H9 (cell line): ENCODE data around the gene MTFP1. TPM values are rescaled to one million over a fixed set of nuclear protein-coding genes. Genes with fewer than 3 reads are reported as not detected.

Experiments
- DNase-seq: peaks from one replicate; pipeline ENCODE4 v3.0.0-alpha.2; 2017
- H2AFZ ChIP-seq: one replicate; pipeline ENCODE4 v1.6.1; 2013; ENCODE audit warnings: mild to moderate bottlenecking, low read length, control low read depth, moderate library complexity
- H2AK5ac ChIP-seq: 2 replicates; pipeline ENCODE4 v1.6.1; 2013; ENCODE audit warnings: low read length, control low read depth, mixed read lengths; ENCODE audit not compliant: insufficient read length
- H2BK120ac ChIP-seq: one replicate; pipeline ENCODE4 v1.6.1; 2013; ENCODE audit warnings: low read depth, mild to moderate bottlenecking, low read length, control low read depth, inconsistent platforms; ENCODE audit not compliant: poor library complexity, severe bottlenecking
- H2BK12ac ChIP-seq: 2 replicates; pipeline ENCODE4 v1.6.1; 2013; ENCODE audit warnings: low read length, control low read depth, mixed read lengths, low read depth; ENCODE audit not compliant: insufficient read length
- H2BK15ac ChIP-seq: 2 replicates; pipeline ENCODE4 v1.6.1; 2013; ENCODE audit warnings: low read depth, low read length, control low read depth
- H2BK20ac ChIP-seq: one replicate; pipeline ENCODE4 v1.6.1; 2013; ENCODE audit warnings: low read depth, mild to moderate bottlenecking, low read length, control low read depth, inconsistent platforms; ENCODE audit not compliant: poor library complexity, severe bottlenecking
- H2BK5ac ChIP-seq: 2 replicates; pipeline ENCODE4 v1.6.1; 2013; ENCODE audit warnings: low read length, control low read depth, mixed read lengths; ENCODE audit not compliant: insufficient read length
- H3K14ac ChIP-seq: 2 replicates; pipeline ENCODE4 v1.6.1; 2013; ENCODE audit warnings: low read length, control low read depth; ENCODE audit not compliant: insufficient read depth
- H3K18ac ChIP-seq: 2 replicates; pipeline ENCODE4 v1.6.1; 2013; ENCODE audit warnings: low read depth, mild to moderate bottlenecking, mixed read lengths, low read length, control low read depth; ENCODE audit not compliant: insufficient read length
- H3K23ac ChIP-seq: 2 replicates; pipeline ENCODE4 v1.6.1; 2013; ENCODE audit warnings: low read length, control low read depth, mixed read lengths, low read depth; ENCODE audit not compliant: insufficient read length
- H3K23me2 ChIP-seq: 2 replicates; pipeline ENCODE4 v1.6.1; 2013; ENCODE audit warnings: low read depth, mild to moderate bottlenecking, mixed read lengths, low read length, control low read depth; ENCODE audit not compliant: insufficient read length, poor library complexity, severe bottlenecking
- H3K27ac ChIP-seq: 2 replicates; pipeline ENCODE4 v1.5.1; 2013; ENCODE audit warnings: low read length, control low read depth, mixed read lengths, low read depth; ENCODE audit not compliant: insufficient read length
- H3K27me3 ChIP-seq: 2 replicates; pipeline ENCODE4 v1.6.1; 2013; ENCODE audit warnings: low read length, control low read depth, inconsistent platforms; ENCODE audit not compliant: insufficient read depth
- H3K4ac ChIP-seq: 2 replicates; pipeline ENCODE4 v1.6.1; 2013; ENCODE audit warnings: low read depth, mild to moderate bottlenecking, control low read depth, inconsistent platforms, low read length, moderate library complexity
- H3K4me1 ChIP-seq: 2 replicates; pipeline ENCODE4 v1.6.1; 2013; ENCODE audit warnings: low read length, control low read depth, inconsistent platforms; ENCODE audit not compliant: insufficient read depth
- H3K4me2 ChIP-seq: 2 replicates; pipeline ENCODE4 v1.6.1; 2013; ENCODE audit warnings: low read length, control low read depth, mixed read lengths; ENCODE audit not compliant: insufficient read length, insufficient read depth
- H3K56ac ChIP-seq: 2 replicates; pipeline ENCODE4 v1.6.1; 2013; ENCODE audit warnings: low read depth, mild to moderate bottlenecking, mixed read lengths, low read length, control low read depth; ENCODE audit not compliant: insufficient read length
- H3K79me1 ChIP-seq: 2 replicates; pipeline ENCODE4 v1.6.1; 2013; ENCODE audit warnings: low read depth, mild to moderate bottlenecking, moderate library complexity, low read length, control low read depth, inconsistent platforms; ENCODE audit not compliant: insufficient read depth, poor library complexity, severe bottlenecking
- H3K79me2 ChIP-seq: 2 replicates; pipeline ENCODE4 v1.6.1; 2013; ENCODE audit warnings: low read length, control low read depth, inconsistent platforms; ENCODE audit not compliant: insufficient read depth
- H3K9ac ChIP-seq: 2 replicates; pipeline ENCODE4 v1.6.1; 2013; ENCODE audit warnings: low read length, control low read depth, mixed read lengths; ENCODE audit not compliant: insufficient read length; ENCODE audit errors: extremely low read depth
- H3K9me3 ChIP-seq: one replicate; pipeline ENCODE4 v1.6.1; 2013; ENCODE audit warnings: low read depth, low read length, inconsistent platforms; ENCODE audit not compliant: control insufficient read depth
- H3T11ph ChIP-seq: one replicate; pipeline ENCODE4 v1.6.1; 2013; ENCODE audit warnings: mild to moderate bottlenecking, low read length, control low read depth, inconsistent platforms
- H4K20me1 ChIP-seq: one replicate; pipeline ENCODE4 v1.6.1; 2013; ENCODE audit not compliant: control insufficient read depth, insufficient read length, insufficient read depth
- H4K5ac ChIP-seq: 2 replicates; pipeline ENCODE4 v1.6.1; 2013; ENCODE audit warnings: low read depth, mild to moderate bottlenecking, mixed read lengths, low read length, control low read depth; ENCODE audit not compliant: insufficient read length
- H4K8ac ChIP-seq: replicated peaks from 2 replicates; pipeline ENCODE4 v1.6.1; 2013; ENCODE audit warnings: low read length, control low read depth, mixed read lengths, low read depth; ENCODE audit not compliant: insufficient read length
- H4K91ac ChIP-seq: 2 replicates; pipeline ENCODE4 v1.6.1; 2013; ENCODE audit warnings: low read depth, mild to moderate bottlenecking, moderate library complexity, mixed read lengths, low read length, control low read depth; ENCODE audit not compliant: insufficient read length
- H3K27ac Mint-ChIP-seq, 3 experiments: 2 replicates in 2 of 3; 3 replicates in 1 of 3; pipeline ENCODE4 v1.8.0; 2020 to 2021; ENCODE audit warnings: mixed read lengths in 3 of 3, mild to moderate bottlenecking in 1 of 3, moderate library complexity in 1 of 3
- H3K27me3 Mint-ChIP-seq: 2 replicates; pipeline ENCODE4 v1.8.0; 2021; ENCODE audit warnings: low read depth, mild to moderate bottlenecking, moderate library complexity, mixed read lengths
- H3K36me3 Mint-ChIP-seq, 3 experiments: 2 replicates in 2 of 3; 3 replicates in 1 of 3; pipeline ENCODE4 v1.8.0; 2020 to 2021; ENCODE audit warnings: low read depth in 3 of 3, mixed read lengths in 3 of 3; ENCODE audit not compliant: insufficient read depth in 1 of 3
- H3K4me1 Mint-ChIP-seq, 2 experiments: 2 replicates each; pipeline ENCODE4 v1.8.0; 2020; ENCODE audit warnings: mixed read lengths in 2 of 2
- H3K4me3 Mint-ChIP-seq, 2 experiments: 2 replicates in 1 of 2; 3 replicates in 1 of 2; pipeline ENCODE4 v1.8.0; 2020 to 2021; ENCODE audit warnings: mild to moderate bottlenecking in 2 of 2, mixed read lengths in 2 of 2, moderate library complexity in 1 of 2
- H3K9me3 Mint-ChIP-seq, 2 experiments: 2 replicates in 1 of 2; 3 replicates in 1 of 2; pipeline ENCODE4 v1.8.0; 2020; ENCODE audit warnings: mild to moderate bottlenecking in 2 of 2, mixed read lengths in 2 of 2, moderate library complexity in 1 of 2
- CTCF ChIP-seq: fragments of 200-600 bp; sonication (generic); conservative IDR thresholded peaks from 3 replicates; pipeline ENCODE4 v1.8.0; 2021; ENCODE audit warnings: antibody characterized with exemption, mild to moderate bottlenecking
- WGBS: extraction: QIAGEN DNeasy Blood & Tissue Kit; methylation state at CpG from one replicate; pipeline ENCODE4 v1.1.7; 2013; ENCODE audit warnings: missing lambda C conversion rate, low lambda C conversion rate, mixed read lengths; ENCODE audit not compliant: insufficient read length; ENCODE audit errors: extremely low coverage; 5-methylcytosine and 5-hydroxymethylcytosine counted together
- total RNA-seq: library from RNA; stranded (reverse); gene quantifications from 2 replicates; pipeline ENCODE4 v1.2.1, GENCODE V29; 2021

Gene MTFP1
- total RNA-seq, 1 experiment from 2014 or later = 46.8 TPM

GRCh38 chr22:30380011-30380410, 45.6 kb upstream of the MTFP1 start:
- Histone ChIP-seq H2BK12ac (no peak overlapping the region), H2BK5ac (no peak overlapping the region), H3K27ac (no peak overlapping the region), H2BK120ac (no peak overlapping the region), H2AFZ (no peak overlapping the region), H3K9ac (no peak overlapping the region), H3K4me1 (no peaks in the 10 kb centered on the region), H3K4ac (no peak overlapping the region), H3K56ac (no peak overlapping the region), H4K8ac (no peak overlapping the region), H2BK15ac (no peak overlapping the region), H4K20me1 (no peaks in the 10 kb centered on the region), H3K23me2 (no peaks in the 10 kb centered on the region), H3K23ac (no peak overlapping the region), H4K91ac (no peak overlapping the region), H4K5ac (no peak overlapping the region), H3K14ac (no peak overlapping the region), H2BK20ac (no peak overlapping the region), H3K27me3 (no peaks in the 10 kb centered on the region), H3K79me2 (no peaks in the 10 kb centered on the region), H3K18ac (no peak overlapping the region), H3K9me3 (no peaks in the 10 kb centered on the region), H2AK5ac (no peak overlapping the region), H3K4me2 (no peak overlapping the region), H3K79me1 (no peaks in the 10 kb centered on the region), H3T11ph (no peak overlapping the region)
- H3K27me3 Mint-ChIP-seq = no peaks in the 10 kb centered on the region
- no peaks in the 10 kb centered on the region for H3K9me3 Mint-ChIP-seq
- no peaks in the 10 kb centered on the region for H3K4me1 Mint-ChIP-seq
- no peak for DNase-seq
- no peak for TF ChIP-seq CTCF
- no peak overlapping the region for H3K4me3 Mint-ChIP-seq
- WGBS = no CpG with 5 or more reads among the region's 20 CpGs
- no peak overlapping the region for H3K27ac Mint-ChIP-seq
- peaks cover 2 to 42% (median 38%) of the 10 kb centered on the region in 3 experiments; a peak in 6 of 7 replicates for H3K36me3 Mint-ChIP-seq
